Small intestine (tissue), 16 donors: ENCODE data around the gene OR5AC2. TPM values are rescaled to one million over a fixed set of nuclear protein-coding genes. Genes with fewer than 3 reads are reported as not detected.

Experiments
- DNase-seq, 2 donors: peaks; one replicate each; pipeline versions ENCODE4 v3.0.0 to v3.0.0-alpha.2; 2013
- FAIRE-seq: peaks from 2 replicates; lab custom pipeline; 2012; peaks lifted over from hg19 to GRCh38; lab: Jason Lieb, UNC
- H3K27ac ChIP-seq, 3 donors: one replicate each; pipeline ENCODE4 v1.5.1; 2013; ENCODE audit warnings: low read length in 2 of 3, mild to moderate bottlenecking in 2 of 3, control low read depth in 1 of 3, inconsistent platforms in 1 of 3, low read depth in 1 of 3, moderate library complexity in 1 of 3
- H3K27me3 ChIP-seq, 3 donors: one replicate each; pipeline ENCODE4 v1.6.1; 2013; ENCODE audit warnings: low read length in 3 of 3, inconsistent platforms in 1 of 3; ENCODE audit not compliant: control insufficient read depth in 3 of 3, insufficient read depth in 3 of 3
- H3K36me3 ChIP-seq, 3 donors: one replicate each; pipeline ENCODE4 v1.6.1; 2013; ENCODE audit warnings: low read length in 3 of 3, inconsistent platforms in 1 of 3, low read depth in 1 of 3, mild to moderate bottlenecking in 1 of 3, moderate library complexity in 1 of 3; ENCODE audit not compliant: control insufficient read depth in 3 of 3, insufficient read depth in 2 of 3
- H3K4me1 ChIP-seq, 3 donors: one replicate each; pipeline ENCODE4 v1.6.1; 2013; ENCODE audit warnings: low read length in 2 of 3, inconsistent platforms in 1 of 3, low read depth in 1 of 3, mild to moderate bottlenecking in 1 of 3, moderate library complexity in 1 of 3; ENCODE audit not compliant: control insufficient read depth in 3 of 3, insufficient read depth in 2 of 3
- H3K4me3 ChIP-seq, 3 donors: one replicate each; pipeline ENCODE4 v1.5.1; 2013; ENCODE audit warnings: low read length in 3 of 3, control low read depth in 1 of 3, inconsistent platforms in 1 of 3, low read depth in 1 of 3, mild to moderate bottlenecking in 1 of 3, moderate library complexity in 1 of 3
- H3K9me3 ChIP-seq, 2 donors: one replicate each; pipeline ENCODE4 v1.6.1; 2013; ENCODE audit warnings: low read depth in 1 of 2, low read length in 1 of 2; ENCODE audit not compliant: control insufficient read depth in 2 of 2, insufficient read depth in 1 of 2
- whole genome bisulfite sequencing, 3 donors: extraction: QIAGEN DNeasy Blood & Tissue Kit; methylation state at CpG; one replicate each; pipeline ENCODE4 v1.1.7; 2013; 5-methylcytosine and 5-hydroxymethylcytosine counted together
- long read RNA-seq, 10 donors: transcript quantifications; one replicate each; lab custom pipeline, GENCODE V29; 2026
- polyA plus RNA-seq, 4 donors: library from polyadenylated mRNA; stranded (reverse) in 3 of 4; unstranded in 1 of 4; fragments of 200-250 nt in 3 of 4; fragments of 120-200 nt in 1 of 4; gene quantifications; one replicate each; pipeline versions ENCODE4 v1.2.1 to v1.2.3, GENCODE V29; 2013
- donor health status: healthy with polysubstance abuse.
- donor health status: control.
- donor health status: control.
- donor health status: Bipolar disorder and iron deficiency.
- donor health status: healthy.

OR5AC2 gene, protein sequence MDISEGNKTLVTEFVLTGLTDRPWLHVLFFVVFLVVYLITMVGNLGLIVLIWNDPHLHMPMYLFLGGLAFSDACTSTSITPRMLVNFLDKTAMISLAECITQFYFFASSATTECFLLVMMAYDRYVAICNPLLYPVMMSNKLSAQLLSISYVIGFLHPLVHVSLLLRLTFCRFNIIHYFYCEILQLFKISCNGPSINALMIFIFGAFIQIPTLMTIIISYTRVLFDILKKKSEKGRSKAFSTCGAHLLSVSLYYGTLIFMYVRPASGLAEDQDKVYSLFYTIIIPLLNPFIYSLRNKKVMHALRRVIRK
- polyA plus RNA-seq: not detected
- long read RNA-seq, donor 1: 0 reads
- long read RNA-seq, donor 2: 0 reads
- long read RNA-seq, donor 3: 0 reads
- long read RNA-seq, donor 4: 0 reads
- long read RNA-seq, donor 5: 0 reads
- long read RNA-seq, donor 6: 0 reads
- long read RNA-seq, donor 7: 0 reads
- long read RNA-seq, donor 8: 0 reads
- long read RNA-seq, donor 9: 0 reads
- long read RNA-seq, donor 10: 0 reads

DNA sequence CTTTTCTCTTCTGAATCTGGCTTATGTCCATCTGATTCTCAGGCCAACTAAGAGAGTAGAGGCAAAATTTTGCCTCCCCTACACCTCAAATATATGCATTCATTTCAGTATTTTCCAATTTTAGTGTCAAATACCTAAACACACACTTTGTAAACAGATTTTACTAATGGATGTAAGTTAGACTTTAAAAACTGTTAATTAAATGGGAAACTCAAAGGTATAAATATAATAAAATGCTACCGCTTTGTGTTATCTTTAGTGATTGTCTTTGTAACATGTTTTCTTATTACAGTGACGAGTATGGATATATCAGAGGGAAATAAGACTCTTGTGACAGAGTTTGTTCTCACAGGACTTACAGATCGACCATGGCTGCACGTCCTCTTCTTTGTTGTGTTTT lies at the start of gene OR5AC2:
TSS of gene OR5AC2 (plus strand) at position 301 of the 400 bp plus-strand sequence. CDS start at position 301, 0 bp downstream.
- no peak for DNase-seq
- no peak within 1 kb of the TSS for H3K4me3 ChIP-seq
- no peaks in the 10 kb centered on the region for H3K9me3 ChIP-seq
- no peaks in the 10 kb centered on the region for H3K4me1 ChIP-seq
- H3K36me3 ChIP-seq: no peaks in the 10 kb centered on the region
- no peak for FAIRE-seq
- WGBS, 3 donors: 73 to 84% (median 78%) methylated on average over 4 of the region's 4 CpGs
- no peaks in the 10 kb centered on the region for H3K27me3 ChIP-seq
- H3K27ac ChIP-seq: no peak within 1 kb of the TSS

DNA sequence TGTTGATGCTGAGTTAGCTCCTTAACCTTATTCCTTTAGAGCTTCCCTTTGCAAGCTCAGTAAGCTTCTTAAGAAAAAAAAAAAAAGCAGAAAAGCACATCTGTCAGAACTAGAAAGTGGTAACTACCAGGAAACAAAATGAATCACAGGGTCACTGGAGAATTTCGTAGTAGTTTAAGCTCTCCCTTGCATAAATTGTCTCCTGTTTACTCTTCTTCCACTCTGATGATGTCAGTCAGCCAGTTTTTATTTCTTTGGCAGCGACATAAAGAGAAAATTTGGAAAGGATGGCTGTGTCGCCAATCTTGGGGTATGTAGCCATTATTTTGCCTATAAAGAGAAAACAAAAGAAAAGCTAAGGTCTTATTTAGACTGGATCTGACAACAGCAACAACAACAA lies 48.7 kb upstream of the OR5AC2 start:
- WGBS, 3 donors: 60 to 64% (median 62%) methylated on average over 3 of the region's 3 CpGs
- Histone ChIP-seq H3K27ac (no peak overlapping the region), H3K4me1 (no peaks in the 10 kb centered on the region), H3K9me3 (peaks cover 0 to 4% of the 10 kb centered on the region in 2 donors), H3K27me3 (no peaks in the 10 kb centered on the region), H3K4me3 (no peak overlapping the region), H3K36me3 (no peaks in the 10 kb centered on the region)
- DNase-seq: no peak
- no peak for FAIRE-seq

DNA sequence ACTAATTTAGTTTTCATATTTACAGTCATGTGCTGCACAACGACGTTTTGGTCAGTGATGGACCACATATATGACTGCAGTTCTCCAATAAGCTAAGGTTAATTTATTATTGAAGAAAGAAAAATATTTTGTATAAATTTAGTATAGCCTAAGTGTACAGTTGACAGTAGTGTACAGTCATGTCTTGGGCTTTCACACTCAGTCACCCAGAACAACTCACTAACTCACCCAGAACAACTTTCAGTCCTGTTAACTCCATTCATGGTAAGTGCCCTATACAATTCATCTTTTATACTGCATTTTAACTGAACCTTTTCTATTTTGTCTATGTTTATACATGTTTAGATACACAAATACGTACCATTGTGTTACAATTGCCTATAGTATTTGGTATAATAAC lies 48.1 kb upstream of the OR5AC2 start:
- 64 to 79% (median 73%) methylated on average over 3 of the region's 3 CpGs for WGBS, 3 donors
- no peaks in the 10 kb centered on the region for H3K4me1 ChIP-seq
- peaks cover 0 to 4% of the 10 kb centered on the region in 2 donors for H3K9me3 ChIP-seq
- DNase-seq: no peak
- no peaks in the 10 kb centered on the region for H3K36me3 ChIP-seq
- H3K4me3 ChIP-seq: no peak overlapping the region
- H3K27me3 ChIP-seq: no peaks in the 10 kb centered on the region
- no peak overlapping the region for H3K27ac ChIP-seq
- no peak for FAIRE-seq

DNA sequence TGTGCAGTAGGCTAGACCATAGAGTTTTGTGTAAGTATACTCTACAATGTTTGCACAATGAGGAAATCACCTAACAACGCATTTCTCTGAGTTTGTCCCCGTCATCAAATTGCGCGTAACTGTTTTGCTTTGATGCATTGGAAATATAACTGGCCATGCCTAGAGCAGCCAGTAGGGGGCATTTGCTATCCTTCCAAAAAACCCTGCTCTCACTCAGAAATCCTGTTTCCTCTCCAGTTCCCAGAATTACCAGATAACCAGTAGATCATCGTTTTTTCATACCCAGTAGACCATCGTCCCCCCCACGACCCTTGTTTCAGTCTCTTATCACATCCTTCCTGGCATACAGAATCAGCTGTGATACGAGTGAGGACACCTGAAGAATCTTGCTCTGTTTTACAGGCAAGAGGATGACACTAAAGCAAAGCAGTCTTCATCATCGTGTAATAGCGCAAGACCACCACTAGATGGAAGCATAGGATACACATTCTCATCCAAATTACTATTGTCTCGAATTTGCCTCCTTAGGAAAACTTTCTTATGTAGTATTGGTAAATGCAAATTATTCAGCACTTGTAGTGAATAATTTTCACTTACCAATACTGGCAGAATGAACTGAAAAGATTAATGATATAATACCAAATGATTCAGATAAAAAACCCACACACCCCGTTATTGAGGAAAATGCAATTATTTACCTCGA lies 47.5 kb upstream of the OR5AC2 start:
- peak; percentile 79 to 83 for DNase-seq

DNA sequence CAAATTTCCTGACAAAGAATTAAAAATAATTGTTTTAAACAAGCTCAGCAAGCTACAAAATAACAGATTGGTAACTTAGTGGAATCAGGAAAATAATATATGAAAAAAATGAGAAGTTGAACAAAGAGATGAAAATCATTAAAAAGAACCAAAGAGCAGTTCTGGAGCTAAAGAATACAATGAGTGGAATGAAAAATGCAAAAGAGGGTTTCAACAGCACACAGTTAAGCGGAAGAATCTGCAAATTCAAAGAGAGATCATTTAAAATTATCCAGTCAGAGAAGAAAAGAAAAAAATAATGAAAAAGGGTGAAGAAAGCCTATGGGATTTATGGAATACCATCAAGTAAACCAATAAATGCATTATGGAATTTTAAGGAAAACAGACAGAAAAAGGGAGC lies 45.6 kb upstream of the OR5AC2 start:
- Histone ChIP-seq H3K9me3 (peaks cover 0 to 4% of the 10 kb centered on the region in 2 donors), H3K36me3 (no peaks in the 10 kb centered on the region), H3K4me3 (no peak overlapping the region), H3K4me1 (no peaks in the 10 kb centered on the region), H3K27me3 (no peaks in the 10 kb centered on the region), H3K27ac (no peak overlapping the region)
- DNase-seq (no peak), FAIRE-seq (no peak)
- 89 to 94% (median 93%) methylated on average over 1 of the region's 1 CpG for WGBS, 3 donors

More for the DNA sequence above, 47.5 kb upstream of the OR5AC2 start:
- Histone ChIP-seq H3K4me3 (peak overlapping the region in 1 of 3 donors; percentile 32), H3K27me3 (no peaks in the 10 kb centered on the region), H3K36me3 (no peaks in the 10 kb centered on the region), H3K9me3 (peaks cover 0 to 4% of the 10 kb centered on the region in 2 donors), H3K4me1 (no peaks in the 10 kb centered on the region), H3K27ac (no peak overlapping the region)
- WGBS, 3 donors: 11 to 16% (median 15%) methylated on average over 13 of the region's 13 CpGs
- peak; percentile 64 for FAIRE-seq

DNA sequence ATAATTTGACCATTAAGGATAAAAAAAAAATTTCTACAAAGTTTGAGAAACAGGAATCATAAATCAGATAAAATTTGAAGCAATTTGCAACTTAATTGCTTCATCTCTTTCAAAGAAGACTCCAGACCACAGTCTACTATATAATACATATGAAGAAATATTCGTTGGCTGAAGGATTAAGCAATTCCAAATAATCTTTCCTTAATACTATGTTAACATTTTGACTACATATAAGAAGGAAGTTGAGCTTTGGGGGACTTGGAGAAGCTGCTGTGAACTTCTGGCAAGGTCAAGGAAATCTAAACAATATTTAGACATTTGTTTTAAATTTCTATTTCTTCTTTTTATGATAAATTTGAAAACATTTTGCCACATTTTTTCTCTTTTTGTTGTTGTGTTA lies 38.4 kb upstream of the OR5AC2 start:
- DNase-seq (no peak), FAIRE-seq (no peak)
- Histone ChIP-seq H3K4me1 (no peaks in the 10 kb centered on the region), H3K27me3 (no peaks in the 10 kb centered on the region), H3K9me3 (no peaks in the 10 kb centered on the region), H3K4me3 (no peak overlapping the region), H3K27ac (no peak overlapping the region), H3K36me3 (no peaks in the 10 kb centered on the region)
- WGBS, 3 donors: 5 to 22% (median 8%) methylated on average over 1 of the region's 1 CpG

DNA sequence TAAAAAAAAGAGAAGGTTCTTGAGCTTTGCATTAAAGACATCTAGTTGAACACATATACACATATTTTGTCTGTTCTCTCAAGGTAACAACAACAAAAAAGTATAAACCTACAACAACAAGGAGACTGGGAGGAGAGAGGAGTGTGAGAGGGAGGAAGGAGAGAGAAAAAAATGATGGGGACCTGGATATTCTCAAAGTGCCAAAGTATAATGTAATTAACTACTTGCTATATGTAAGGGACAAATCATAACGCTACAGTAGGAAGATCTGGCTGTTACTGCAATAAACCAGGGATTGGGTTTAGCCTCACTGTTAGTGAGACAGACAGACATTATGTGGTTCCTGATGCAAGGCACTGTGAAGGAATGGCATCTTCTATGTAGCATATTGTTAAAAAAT lies 37.7 kb upstream of the OR5AC2 start:
- Histone ChIP-seq H3K27ac (no peak overlapping the region), H3K4me3 (no peak overlapping the region), H3K36me3 (no peaks in the 10 kb centered on the region), H3K27me3 (no peaks in the 10 kb centered on the region), H3K9me3 (no peaks in the 10 kb centered on the region), H3K4me1 (no peaks in the 10 kb centered on the region)
- DNase-seq (no peak), FAIRE-seq (no peak)
- 58 to 79% (median 73%) methylated on average over 1 of the region's 1 CpG for WGBS, 3 donors

DNA sequence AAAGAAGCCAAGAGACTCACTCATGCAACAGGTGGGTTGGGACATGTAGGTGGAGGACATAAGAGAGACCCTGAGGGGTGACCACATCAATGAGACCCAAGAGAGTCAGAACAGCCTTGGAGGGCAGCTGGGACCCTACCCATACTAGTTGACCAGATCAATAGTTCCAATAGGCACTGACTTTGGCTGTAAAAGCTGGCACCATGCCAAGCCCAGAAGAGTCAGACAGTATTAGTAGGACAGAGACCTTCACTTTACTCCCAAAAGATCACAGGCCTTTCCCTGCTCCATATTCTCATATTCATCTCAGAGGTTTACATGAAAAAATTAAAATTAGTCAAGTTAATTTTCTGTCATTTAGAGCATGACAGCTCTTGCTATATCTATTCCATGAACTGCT lies 30.9 kb upstream of the OR5AC2 start:
- no peaks in the 10 kb centered on the region for H3K36me3 ChIP-seq
- no peak overlapping the region for H3K4me3 ChIP-seq
- no peaks in the 10 kb centered on the region for H3K4me1 ChIP-seq
- FAIRE-seq (no peak), DNase-seq (no peak)
- no peaks in the 10 kb centered on the region for H3K9me3 ChIP-seq
- no peaks in the 10 kb centered on the region for H3K27me3 ChIP-seq
- H3K27ac ChIP-seq: no peak overlapping the region
